NCI-H2196 treated with DMSO at 0.1 percent for 48 hours (cell line): ENCODE measurements around the gene ZNF383.
"Not testable (repeated sequence)": the region's sequence is repeated elsewhere in the genome, so short reads cannot be mapped to it uniquely, and the experiment has no call there.

Experiments
- DNase-seq: peaks from one replicate; lab custom pipeline; 2025; ENCODE audit not compliant: unreplicated experiment; lab: John Stamatoyannopoulos, UW

Gene ZNF383

DNA sequence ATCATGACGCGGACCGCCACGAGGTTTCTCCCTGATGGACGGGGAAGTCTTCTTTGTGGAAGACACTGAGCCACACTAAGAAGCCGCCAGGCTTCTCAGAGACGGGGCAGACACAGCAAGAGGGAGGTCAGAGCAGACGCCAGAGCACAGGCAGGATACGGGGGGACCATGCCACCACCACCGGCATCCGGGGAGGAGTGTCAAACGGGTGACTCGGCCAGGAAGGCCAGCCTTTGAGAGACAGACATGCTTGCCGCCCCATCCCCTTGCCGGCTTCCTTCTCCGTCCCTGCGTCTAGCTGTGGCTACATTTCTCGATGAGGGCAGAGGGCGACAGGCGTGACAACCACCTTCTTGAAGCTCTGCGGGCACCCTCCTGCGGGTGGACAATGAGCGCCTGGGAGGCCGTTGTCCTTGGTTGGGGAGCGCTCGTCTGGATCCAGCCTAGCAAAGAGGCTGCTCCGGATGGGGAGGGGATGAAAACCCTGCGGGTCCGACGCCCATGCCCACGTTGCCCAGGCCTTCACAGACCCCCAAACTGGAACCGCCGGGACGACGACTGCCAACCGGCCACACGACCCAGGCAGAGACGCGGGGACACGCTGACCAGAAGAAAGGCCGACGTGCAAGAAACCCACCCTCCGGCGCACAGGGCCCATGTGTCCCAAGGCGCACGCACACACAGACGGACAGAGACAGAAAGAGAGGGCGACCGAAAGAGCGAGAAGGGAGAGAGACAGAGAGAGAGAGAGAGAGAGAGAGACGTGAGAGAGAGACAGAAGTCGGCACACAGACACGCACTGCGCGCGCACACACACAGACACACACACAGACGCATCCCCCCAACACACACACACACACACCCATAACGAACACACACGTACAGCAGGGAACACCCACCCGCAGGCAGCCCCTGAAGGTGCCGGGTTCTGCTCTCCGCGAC lies 75.3 kb downstream of the ZNF383 start:
- not testable (repeated sequence) for DNase-seq

DNA sequence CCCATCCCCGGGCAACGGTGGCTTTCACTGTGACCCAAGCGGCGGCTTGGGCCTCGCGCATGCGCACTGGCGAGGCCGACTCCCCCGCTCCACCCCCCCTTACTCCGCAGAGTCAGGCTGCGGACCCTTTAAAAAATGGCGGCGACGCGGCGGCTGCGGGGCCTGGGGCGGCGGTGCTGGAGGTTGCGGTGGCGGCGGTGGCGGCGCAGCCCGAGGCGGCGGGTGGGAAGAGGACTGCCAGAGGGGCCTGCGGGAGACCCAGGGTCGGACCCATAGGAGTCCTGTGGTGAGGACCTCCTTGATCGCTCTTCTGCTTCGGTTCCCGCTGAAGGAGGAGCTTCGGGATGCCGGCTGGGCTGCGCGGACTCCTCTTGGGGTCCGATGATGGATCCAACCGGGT lies 76.2 kb downstream of the ZNF383 start:
- not testable (repeated sequence) for DNase-seq
